GM12865 (cell line): Measurements from ENCODE around the gene PPM1H.
"Not testable (repeated sequence)": the region's sequence is repeated elsewhere in the genome, so short reads cannot be mapped to it uniquely, and the experiment has no call there.

Experiments used
- DNase-seq: peaks from one replicate; pipeline ENCODE4 v3.0.0; 2010; ENCODE audit warnings: low read depth
- H3K4me3 ChIP-seq: 2 replicates; pipeline ENCODE4 v1.5.1; 2011; ENCODE audit warnings: mild to moderate bottlenecking, low read depth, low read length, control low read depth
- TF ChIP-seq, protein P1 (sequence below): IDR thresholded peaks from 2 replicates; pipeline ENCODE4 v1.5.1; 2011; ENCODE audit warnings: low read length, control low read depth, low read depth, inconsistent platforms; ENCODE audit not compliant: insufficient read depth; ENCODE audit errors: missing control alignments

The PPM1H gene

DNA sequence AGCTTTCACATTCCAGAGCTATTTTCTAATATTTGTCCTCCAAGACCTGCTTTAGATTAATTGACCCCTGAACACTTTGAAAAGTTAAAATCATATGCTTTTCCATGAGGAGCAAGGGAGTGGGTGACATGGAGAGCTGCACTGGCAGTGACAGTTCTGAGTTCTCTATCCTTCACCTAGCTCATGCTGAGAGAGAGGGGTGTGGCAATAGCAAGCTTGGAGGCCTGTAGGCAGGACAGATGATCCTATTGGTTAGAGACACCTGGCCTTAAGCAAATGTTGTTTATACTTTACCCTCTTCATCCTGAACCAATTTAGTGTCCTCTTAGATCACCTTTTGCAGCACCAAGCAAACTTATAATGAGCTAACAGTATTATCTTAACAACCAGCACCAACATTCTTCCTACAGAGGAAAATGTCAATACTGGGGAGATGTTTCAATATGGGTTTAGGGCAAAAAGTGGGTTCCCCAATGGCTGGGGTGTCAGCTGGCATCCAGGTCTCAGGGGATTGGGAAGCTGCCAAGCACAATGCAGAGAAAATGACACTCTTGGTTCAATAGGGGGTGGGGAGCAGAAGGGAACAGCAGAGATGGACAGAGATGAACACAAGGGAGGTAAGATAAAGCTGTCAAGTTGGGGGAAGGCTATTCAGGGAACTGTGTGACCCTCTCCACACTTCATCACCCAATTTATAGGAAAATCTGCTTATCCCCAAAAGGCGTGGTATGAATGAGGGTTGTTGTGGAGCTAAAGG, 37.0 kb upstream of the PPM1H start:
- no peak for DNase-seq
- no peak overlapping the region for H3K4me3 ChIP-seq
- TF ChIP-seq, protein P1, sequence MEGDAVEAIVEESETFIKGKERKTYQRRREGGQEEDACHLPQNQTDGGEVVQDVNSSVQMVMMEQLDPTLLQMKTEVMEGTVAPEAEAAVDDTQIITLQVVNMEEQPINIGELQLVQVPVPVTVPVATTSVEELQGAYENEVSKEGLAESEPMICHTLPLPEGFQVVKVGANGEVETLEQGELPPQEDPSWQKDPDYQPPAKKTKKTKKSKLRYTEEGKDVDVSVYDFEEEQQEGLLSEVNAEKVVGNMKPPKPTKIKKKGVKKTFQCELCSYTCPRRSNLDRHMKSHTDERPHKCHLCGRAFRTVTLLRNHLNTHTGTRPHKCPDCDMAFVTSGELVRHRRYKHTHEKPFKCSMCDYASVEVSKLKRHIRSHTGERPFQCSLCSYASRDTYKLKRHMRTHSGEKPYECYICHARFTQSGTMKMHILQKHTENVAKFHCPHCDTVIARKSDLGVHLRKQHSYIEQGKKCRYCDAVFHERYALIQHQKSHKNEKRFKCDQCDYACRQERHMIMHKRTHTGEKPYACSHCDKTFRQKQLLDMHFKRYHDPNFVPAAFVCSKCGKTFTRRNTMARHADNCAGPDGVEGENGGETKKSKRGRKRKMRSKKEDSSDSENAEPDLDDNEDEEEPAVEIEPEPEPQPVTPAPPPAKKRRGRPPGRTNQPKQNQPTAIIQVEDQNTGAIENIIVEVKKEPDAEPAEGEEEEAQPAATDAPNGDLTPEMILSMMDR = no peak

- DNase-seq = no peak
- TF ChIP-seq, protein P1 = no peak
- no peak overlapping the region for H3K4me3 ChIP-seq
Observed at GRCh38 chr12:62969695-62970094, 34.7 kb upstream of the PPM1H start.

- TF ChIP-seq, protein P1 = no peak
Observed at GRCh38 chr12:62967701-62968100, 32.8 kb upstream of the PPM1H start.

DNA sequence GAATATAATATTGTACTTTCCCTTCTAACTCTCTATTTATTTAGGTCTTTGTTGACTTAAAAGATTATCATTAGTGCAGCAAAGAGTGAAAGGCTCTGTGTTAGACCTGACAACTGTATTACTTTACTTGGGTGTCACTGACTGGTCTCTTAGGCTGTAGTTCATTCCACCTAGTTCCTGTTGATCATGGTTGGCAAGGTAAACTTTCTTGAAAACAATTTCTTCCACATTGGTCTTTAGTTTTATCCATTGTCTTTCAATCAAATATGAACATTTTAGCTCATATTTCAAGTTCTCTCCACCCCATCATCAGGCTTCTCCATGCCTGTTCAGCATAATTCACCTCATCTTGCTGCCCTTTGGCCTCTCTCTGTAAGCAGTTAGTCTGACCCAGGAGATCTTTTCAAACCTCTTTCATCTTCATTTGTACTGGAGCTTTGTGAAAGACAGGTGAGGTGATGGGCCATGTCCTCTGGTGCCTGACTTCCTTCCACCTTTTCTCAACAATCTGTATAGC, 32.1 kb upstream of the PPM1H start:
- DNase-seq = no peak
- TF ChIP-seq, protein P1 = no peak
- no peak overlapping the region for H3K4me3 ChIP-seq

More at GRCh38 chr12:62967701-62968100, 32.8 kb upstream of the PPM1H start:
- no peak overlapping the region for H3K4me3 ChIP-seq
- no peak for DNase-seq

- peak; percentile 18 for DNase-seq
- H3K4me3 ChIP-seq = not testable (repeated sequence)
Observed at GRCh38 chr12:62966446-62966989, 31.6 kb upstream of the PPM1H start.

DNA sequence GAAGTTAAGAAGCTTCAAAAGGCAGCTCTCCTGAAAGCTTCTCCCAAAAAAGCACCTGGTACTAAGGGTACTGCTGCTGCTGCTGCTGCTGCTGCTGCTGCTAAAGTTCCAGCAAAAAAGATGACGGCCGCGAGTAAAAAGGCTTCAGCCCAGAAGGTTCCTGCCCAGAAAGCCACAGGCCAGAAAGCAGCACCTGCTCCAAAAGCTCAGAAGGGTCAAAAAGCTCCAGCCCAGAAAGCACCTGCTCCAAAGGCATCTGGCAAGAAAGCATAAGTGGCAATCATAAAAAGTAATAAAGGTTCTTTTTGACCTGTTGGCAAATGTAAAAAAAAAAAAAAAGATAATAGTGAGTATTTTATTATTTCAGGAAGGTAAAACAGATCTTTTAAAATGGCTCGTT, 30.8 kb upstream of the PPM1H start:
- not testable (repeated sequence) for DNase-seq

DNA sequence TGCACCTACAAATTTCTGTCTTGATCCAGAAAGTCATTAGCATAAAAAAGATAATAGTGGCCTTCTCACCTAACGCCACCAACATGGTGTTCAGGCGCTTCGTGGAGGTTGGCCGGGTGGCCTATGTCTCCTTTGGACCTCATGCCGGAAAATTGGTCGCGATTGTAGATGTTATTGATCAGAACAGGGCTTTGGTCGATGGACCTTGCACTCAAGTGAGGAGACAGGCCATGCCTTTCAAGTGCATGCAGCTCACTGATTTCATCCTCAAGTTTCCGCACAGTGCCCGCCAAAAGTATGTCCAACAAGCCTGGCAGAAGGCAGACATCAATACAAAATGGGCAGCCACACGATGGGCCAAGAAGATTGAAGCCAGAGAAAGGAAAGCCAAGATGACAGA, 30.3 kb upstream of the PPM1H start:
- H3K4me3 ChIP-seq, DNase-seq: not testable (repeated sequence)

More for the DNA sequence above, 30.8 kb upstream of the PPM1H start:
- not testable (repeated sequence) for H3K4me3 ChIP-seq

DNA sequence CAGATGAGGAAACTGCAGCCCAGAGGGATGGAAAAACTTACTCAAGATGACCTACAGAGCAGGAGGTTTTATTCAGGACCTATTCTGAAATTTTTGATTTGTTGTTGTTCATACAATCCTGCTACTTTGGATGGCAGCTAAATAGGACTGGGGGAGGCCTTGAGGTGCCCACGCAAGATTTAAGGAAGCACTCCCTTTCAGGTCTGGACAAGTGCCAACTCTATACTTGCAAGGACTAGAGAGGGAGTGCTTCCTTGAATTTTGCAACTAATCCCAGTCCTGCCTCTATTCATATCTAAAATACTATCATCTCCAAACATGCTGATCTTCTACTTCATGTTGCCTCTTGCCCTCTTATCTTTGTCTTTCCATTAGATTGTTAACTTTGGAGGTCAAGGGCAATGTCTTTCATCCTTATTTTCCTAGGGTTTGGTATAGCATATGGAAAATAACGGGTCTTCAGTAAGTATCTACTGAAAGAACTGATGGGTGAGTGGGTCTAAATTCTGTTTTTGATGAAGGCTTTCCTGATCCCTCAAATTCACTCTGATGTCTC, 28.6 kb upstream of the PPM1H start:
- TF ChIP-seq, protein P1 = no peak
- no peak for DNase-seq
- H3K4me3 ChIP-seq = no peak overlapping the region
